ENCODE measurements around the gene PALB2. TPM values are rescaled to one million over a fixed set of nuclear protein-coding genes. Genes with fewer than 3 reads are reported as not detected.

The PALB2 gene
- total RNA-seq, 1 experiment from 2014 or later = 40.3 TPM

DNA sequence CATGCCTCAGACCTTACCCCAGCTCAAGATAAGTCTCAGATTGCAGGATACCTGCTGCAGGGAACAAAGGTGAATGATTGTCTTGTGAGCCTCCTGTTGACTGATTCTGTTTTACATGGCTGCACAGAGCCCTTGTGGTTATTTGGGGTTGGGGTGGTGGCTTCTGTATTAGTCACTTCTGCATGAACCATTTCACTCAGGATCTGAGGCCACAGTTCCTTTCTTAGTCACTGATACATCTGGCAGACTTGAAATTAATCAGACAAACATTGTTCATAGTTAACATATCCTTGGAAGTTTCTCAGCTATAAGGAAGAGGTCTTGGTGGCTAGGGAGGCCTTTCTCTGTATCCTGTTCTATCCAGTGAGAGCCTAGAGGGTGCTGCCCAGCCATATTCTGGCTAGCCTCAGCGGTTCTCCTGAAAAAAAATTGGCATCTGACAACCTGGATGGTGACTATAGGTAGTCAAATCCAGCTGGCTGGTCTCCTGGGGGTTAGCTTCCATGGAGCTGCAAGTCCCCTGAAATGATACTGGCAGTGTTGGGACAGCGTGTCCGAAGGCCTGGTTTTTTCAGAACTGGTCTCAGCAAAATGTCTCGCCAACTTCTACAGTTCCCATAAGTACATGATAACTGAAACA lies 29.1 kb upstream of the PALB2 start:
- no peaks in the 10 kb centered on the region for H3K27me3 Mint-ChIP-seq (ENCODE audit: low read depth)
- TF ChIP-seq CTCF (conservative IDR thresholded peaks at IDR 0.05) = no peak
- H3K9me3 Mint-ChIP-seq = no peaks in the 10 kb centered on the region
- Histone ChIP-seq H2BK120ac (ENCODE audit: low read depth, low read length, poor library complexity, severe bottlenecking) (no peak overlapping the region), H4K91ac (ENCODE audit: insufficient read length, low read depth, low read length) (no peak overlapping the region), H3K79me1 (ENCODE audit: insufficient read depth, low read depth, low read length, poor library complexity, severe bottlenecking) (no peaks in the 10 kb centered on the region), H3K79me2 (ENCODE audit: insufficient read depth, low read length) (no peaks in the 10 kb centered on the region), H3K23ac (ENCODE audit: insufficient read length, low read depth, low read length) (no peak overlapping the region), H3K4me2 (ENCODE audit: insufficient read depth, insufficient read length, low read length) (no peak overlapping the region), H3K23me2 (ENCODE audit: insufficient read length, low read depth, low read length, poor library complexity, severe bottlenecking) (no peaks in the 10 kb centered on the region), H3K27ac (ENCODE audit: insufficient read length, low read depth, low read length) (no peak overlapping the region), H2BK12ac (ENCODE audit: insufficient read length, low read depth, low read length) (no peak overlapping the region), H2BK15ac (ENCODE audit: low read depth, low read length) (no peak overlapping the region), H2AFZ (ENCODE audit: low read length) (no peak overlapping the region), H2BK5ac (ENCODE audit: insufficient read length, low read length) (no peak overlapping the region), H2AK5ac (ENCODE audit: insufficient read length, low read length) (no peak overlapping the region), H3K14ac (ENCODE audit: insufficient read depth, low read length) (no peak overlapping the region), H3K18ac (ENCODE audit: insufficient read length, low read depth, low read length) (no peak overlapping the region), H3K27me3 (ENCODE audit: insufficient read depth, low read length) (no peaks in the 10 kb centered on the region), H3K4me1 (ENCODE audit: insufficient read depth, low read length) (no peaks in the 10 kb centered on the region), H2BK20ac (ENCODE audit: low read depth, low read length, poor library complexity, severe bottlenecking) (no peak overlapping the region), H3K56ac (ENCODE audit: insufficient read length, low read depth, low read length) (no peak overlapping the region), H4K20me1 (ENCODE audit: control insufficient read depth, insufficient read depth, insufficient read length) (no peaks in the 10 kb centered on the region), H3K4ac (ENCODE audit: low read depth, low read length) (no peak overlapping the region), H3T11ph (ENCODE audit: low read length) (no peak overlapping the region), H4K5ac (ENCODE audit: insufficient read length, low read depth, low read length) (no peak overlapping the region), H3K9ac (ENCODE audit: extremely low read depth, insufficient read length, low read length) (no peak overlapping the region), H3K9me3 (ENCODE audit: control insufficient read depth, low read depth, low read length) (no peaks in the 10 kb centered on the region), H4K8ac (replicated peaks; ENCODE audit: insufficient read length, low read depth, low read length) (no peak overlapping the region)
- H3K4me3 Mint-ChIP-seq = no peak overlapping the region
- H3K36me3 Mint-ChIP-seq (ENCODE audit: insufficient read depth in 1 of 3, low read depth in 3 of 3) = peaks cover 0 to 73% (median 49%) of the 10 kb centered on the region in 3 experiments; a peak in 6 of 7 replicates
- DNase-seq = no peak
- peak overlapping the region in 1 of 3 experiments; percentile 38; a peak in 1 of 7 replicates for H3K27ac Mint-ChIP-seq
- H3K4me1 Mint-ChIP-seq = no peaks in the 10 kb centered on the region
- WGBS (ENCODE audit: extremely low coverage, insufficient read length, low lambda C conversion rate) = no CpG with 5 or more reads among the region's 4 CpGs
